Coronary artery (tissue), 2 donors: ENCODE results near the gene AGBL1.

ENCODE experiments used
- DNase-seq: peaks from one replicate; pipeline ENCODE4 v3.0.0-alpha.2; 2017; ENCODE audit warnings: low spot score
- H3K27ac ChIP-seq, 2 donors: fragments of 200-600 bp; sonication (generic); one replicate each; pipeline ENCODE4 v1.5.1; 2016 to 2019
- H3K4me3 ChIP-seq: fragments of 200-600 bp; sonication (generic); 2 replicates; pipeline ENCODE4 v1.5.1; 2016; ENCODE audit warnings: mild to moderate bottlenecking, moderate library complexity
- CTCF ChIP-seq: fragments of 200-600 bp; sonication (generic); IDR thresholded peaks from one replicate; pipeline ENCODE4 v1.5.1; 2019; ENCODE audit warnings: antibody characterized with exemption

AGBL1 gene

GRCh38 chr15:86620641-86621349 lies 541.1 kb downstream of the AGBL1 start:
- no peak for DNase-seq
- H3K4me3 ChIP-seq = no peak overlapping the region
- no peak for TF ChIP-seq CTCF
- H3K27ac ChIP-seq = no peak overlapping the region

GRCh38 chr15:86623236-86623635 lies 543.6 kb downstream of the AGBL1 start:
- no peak for TF ChIP-seq CTCF
- no peak for DNase-seq

GRCh38 chr15:86624261-86625036 lies 544.8 kb downstream of the AGBL1 start:
- no peak overlapping the region for H3K4me3 ChIP-seq
- peak; percentile 73 for DNase-seq
- H3K27ac ChIP-seq = no peak overlapping the region
- TF ChIP-seq CTCF = no peak

More at GRCh38 chr15:86623236-86623635, 543.6 kb downstream of the AGBL1 start:
- Histone ChIP-seq H3K4me3 (no peak overlapping the region), H3K27ac (no peak overlapping the region)

- TF ChIP-seq CTCF = no peak
- no peak for DNase-seq
- Histone ChIP-seq H3K27ac (no peak overlapping the region), H3K4me3 (no peak overlapping the region)
Observed at GRCh38 chr15:86629409-86630356, 550.0 kb downstream of the AGBL1 start.

GRCh38 chr15:86630946-86631345 lies 551.3 kb downstream of the AGBL1 start:
- TF ChIP-seq CTCF = no peak
- DNase-seq = no peak
- H3K27ac ChIP-seq = no peak overlapping the region
- no peak overlapping the region for H3K4me3 ChIP-seq

- Histone ChIP-seq H3K27ac (no peak overlapping the region), H3K4me3 (no peak overlapping the region)
- TF ChIP-seq CTCF = no peak
- no peak for DNase-seq
Observed at GRCh38 chr15:86634146-86634545, 554.5 kb downstream of the AGBL1 start.
